NCI-H128 (cell line): ENCODE data around the gene FBLN1.
"Not testable (repeated sequence)": the region's sequence is repeated elsewhere in the genome, so short reads cannot be mapped to it uniquely, and the experiment has no call there.

Experiments
- DNase-seq: peaks from one replicate; lab custom pipeline; 2025; ENCODE audit not compliant: unreplicated experiment; lab: John Stamatoyannopoulos, UW

The FBLN1 gene

DNA sequence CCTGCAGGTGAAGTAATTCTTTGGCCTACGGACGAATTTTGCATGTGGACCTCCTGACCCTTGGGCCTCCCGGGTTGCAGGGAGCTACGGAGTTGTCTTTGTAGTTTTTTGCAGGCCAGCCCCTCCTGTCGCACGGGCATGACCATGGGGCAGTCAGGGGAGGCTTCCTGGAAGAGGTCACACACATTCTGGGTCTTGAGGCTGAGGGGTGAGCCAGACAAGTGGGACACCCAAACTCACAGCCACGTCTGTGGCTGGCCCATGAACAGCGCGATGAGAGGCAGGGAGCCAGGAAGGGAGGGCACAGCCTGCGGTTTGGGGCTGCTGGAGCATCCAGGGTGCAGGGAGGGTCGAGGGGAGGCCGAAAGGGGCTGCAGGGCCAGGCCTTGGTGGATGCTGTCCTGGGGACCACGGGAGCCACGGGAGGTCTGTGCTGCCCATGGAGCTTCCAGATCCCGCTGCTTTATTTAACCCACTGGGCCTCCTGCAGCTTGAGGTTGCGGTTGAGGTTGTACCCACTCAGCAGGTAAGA is 78.9 kb downstream of the FBLN1 start:
- DNase-seq = no peak

DNA sequence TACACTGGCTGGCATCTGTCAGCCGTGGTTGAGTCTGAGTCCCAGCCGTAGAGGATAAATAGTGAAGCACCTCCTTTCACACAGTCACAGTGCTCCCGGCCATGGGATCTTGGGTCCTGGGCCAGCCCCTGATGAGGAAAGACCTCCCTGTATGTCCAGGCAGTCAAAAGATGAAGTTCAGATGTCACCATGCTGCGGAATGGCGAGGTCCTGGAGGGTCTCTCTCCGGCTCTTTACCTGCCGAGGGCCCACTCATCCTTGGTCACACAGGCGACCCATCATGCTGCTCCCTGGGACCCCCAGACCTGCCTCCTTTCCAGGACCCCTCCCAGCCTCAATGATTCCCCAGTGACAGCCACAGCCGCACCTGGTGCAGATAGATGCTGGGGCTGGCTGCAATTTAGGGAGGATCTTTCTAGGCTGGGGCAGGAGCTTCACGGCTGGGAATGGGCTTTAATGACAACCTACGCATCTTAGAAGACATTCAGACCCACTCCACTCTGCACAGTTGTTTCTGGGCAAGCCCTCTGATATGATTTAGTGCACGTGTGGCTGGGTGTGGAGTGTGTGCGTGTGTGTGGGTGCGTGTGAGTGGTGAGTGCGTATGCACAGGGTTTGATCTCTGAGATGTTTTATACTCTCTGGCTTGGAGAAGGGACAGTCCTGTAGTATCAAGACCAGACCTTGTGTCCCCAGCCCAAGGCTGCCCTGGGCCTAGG is 79.7 kb downstream of the FBLN1 start:
- no peak for DNase-seq

DNA sequence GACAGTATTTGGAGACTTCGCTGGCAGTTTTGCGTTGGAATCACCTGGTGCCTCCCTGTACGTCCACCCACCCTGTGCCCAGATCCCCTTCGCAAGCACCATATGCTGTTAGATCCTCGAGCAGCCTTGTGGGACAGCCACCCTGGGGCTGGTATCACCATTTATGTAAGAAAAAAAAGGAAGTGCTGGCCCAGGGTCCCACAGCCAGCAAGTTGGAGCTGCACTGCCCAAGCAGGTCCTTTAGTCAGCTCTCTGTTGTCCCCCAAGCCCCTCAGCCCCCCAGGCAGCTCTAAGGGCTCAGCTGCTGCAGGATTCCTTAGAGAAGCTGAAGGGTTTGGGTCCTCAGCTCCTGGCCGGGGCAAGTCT is 80.3 kb downstream of the FBLN1 start:
- no peak for DNase-seq

DNA sequence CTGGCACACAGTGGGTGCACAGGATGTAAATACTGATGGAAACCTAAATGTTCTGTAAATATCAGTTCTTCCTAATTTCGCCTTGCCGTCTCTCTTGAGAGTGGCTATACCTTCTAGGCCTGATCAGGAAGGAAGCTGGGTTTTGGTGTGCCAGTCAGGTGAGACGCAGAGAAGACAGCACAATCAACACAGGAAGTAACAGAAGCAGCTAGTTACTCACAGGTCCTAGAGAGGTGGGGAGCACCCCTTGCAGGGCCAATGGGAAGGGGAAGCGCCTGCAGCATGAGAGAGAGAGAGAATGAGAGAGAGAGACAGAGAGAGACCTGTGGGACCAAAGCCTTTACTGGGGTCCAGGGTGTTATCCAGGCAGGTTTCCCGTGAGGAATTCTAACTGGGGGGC is 80.8 kb downstream of the FBLN1 start:
- no peak for DNase-seq

DNA sequence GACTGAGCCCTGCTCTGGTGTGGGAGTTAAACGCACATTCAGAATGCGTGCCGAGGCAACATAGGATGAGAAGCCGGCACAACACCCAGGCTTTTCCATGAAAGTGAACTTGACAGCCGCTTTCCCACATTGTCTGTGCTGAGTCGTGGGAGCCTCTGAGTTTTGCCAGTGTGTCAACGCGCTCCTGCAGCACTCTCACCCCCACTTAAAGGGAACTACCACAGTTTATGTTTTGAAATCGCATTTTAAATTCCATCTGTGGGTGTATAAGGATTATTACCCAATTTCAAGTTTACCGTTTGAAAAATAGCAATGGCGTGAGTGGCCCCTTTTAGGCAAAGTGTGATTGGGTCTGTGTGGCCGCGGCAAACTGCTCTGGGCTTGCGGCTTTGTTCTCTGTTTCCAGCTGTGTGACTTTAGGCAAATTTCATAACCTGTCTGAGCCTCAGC is 81.5 kb downstream of the FBLN1 start:
- DNase-seq = no peak

DNA sequence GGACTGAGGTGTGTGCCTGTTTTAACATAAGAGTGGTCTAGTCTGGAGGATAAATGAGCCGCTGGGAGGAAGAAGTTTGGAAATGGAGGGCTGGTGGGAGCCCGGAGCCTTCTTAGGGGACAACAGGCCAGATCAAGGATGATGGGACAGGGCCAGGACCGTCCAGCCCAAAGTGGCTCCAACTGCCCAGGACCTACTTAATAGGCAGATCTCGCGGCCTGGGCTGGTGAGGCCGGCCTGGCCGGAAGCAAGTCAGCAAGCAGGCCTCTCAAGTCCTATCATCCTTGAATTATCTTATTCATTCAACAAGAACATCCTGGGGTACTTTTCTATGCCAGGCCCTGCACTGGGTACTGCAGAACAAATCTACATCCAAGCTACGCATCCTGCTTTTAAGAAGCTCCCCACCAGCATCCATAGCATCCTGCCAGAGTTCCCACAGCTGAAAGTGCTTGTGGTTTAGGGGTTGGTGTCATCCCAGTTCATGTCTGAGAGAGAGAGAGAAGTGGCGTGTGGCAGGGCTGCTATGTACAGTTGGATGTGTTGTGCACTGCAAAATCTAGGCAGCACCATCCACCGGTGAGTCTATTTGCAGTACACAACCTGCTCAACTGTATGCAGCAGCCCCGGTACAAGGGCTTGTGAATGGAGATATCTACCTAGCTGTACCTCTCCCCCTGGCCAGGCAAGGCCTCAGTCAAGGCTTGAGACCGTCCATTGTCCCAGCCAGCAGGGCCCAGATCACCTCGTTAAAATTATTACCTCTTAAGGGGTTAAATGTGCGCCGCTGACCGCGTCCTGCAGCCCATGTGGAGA is 82.1 kb downstream of the FBLN1 start:
- DNase-seq = no peak

DNA sequence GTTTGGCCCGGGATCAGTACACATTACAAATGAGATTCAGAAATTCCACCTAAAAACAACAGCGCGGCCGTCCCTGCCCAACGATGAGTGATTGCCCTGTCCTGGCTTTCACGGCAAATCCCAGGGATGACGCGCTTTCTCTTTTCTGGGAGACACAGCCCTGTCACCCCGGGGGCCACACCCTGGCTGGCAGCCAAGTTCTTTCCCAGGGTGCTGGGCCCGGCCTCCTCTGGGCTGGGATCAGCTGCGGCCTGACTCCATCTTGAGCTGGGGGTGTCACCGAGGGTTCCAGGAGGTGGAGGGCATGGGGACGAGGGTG is 82.7 kb downstream of the FBLN1 start:
- no peak for DNase-seq

DNA sequence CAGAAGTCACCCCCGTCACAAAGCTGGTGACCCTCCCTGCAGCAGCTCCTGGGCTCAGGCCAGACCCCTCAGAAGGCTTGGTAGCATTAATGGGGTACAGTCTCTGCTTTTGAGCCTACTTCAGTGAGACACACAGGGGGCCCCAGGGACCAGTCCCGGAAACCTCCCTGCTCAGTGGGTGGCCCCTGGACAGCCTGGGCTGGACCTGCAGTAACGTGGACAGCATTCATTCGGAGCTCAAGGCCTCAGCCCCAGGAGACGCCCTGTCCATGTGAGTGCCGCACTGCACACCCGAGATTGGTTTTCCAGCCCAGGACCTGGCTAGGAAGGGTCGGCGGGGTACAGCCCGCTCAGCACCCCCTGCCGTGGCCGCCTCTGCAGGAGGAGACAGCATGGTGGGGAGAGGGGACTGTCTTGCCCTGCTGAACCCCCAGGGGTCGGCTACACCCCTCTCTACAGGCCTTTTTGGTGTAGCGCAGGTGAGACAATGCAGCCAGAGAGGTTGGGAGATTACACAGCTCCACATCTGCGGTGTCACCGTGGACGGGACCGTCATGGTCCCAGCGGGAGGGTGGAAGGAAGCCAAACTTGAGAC is 83.4 kb downstream of the FBLN1 start:
- no peak for DNase-seq

DNA sequence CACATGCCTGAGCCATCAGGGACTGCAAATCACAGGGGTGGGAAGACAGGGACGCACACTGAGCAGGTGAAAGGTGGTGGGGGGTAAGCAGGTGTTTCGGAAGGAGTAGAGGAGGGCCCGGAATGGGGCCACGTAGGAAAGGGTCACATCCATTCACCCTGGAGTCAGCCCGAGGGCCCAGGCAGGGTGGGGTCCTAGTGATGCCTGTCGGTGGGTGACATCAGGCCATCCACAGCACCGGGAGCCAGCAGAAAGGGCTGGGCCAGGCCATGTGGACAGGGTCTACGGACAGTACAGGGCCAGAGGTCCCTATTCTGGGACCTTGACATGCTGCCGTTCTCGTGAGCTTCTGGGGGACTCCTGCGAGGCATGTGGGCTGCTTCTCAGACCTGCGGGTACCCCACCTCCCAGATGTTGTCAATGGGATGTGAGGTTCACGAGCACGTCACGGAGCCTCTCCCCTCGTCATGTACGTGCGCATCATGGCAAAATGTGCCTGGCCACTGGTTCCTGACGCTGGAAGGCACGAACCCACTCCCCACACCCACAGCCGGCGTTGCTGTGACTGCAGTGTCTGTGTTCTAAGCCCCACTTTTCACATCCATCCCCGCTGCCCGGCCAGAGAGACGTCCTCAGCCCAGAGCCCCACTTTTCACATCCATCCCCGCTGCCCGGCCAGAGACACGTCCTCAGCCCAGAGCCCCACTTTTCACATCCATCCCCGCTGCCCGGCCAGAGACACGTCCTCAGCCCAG is 84.1 kb downstream of the FBLN1 start:
- no peak for DNase-seq

DNA sequence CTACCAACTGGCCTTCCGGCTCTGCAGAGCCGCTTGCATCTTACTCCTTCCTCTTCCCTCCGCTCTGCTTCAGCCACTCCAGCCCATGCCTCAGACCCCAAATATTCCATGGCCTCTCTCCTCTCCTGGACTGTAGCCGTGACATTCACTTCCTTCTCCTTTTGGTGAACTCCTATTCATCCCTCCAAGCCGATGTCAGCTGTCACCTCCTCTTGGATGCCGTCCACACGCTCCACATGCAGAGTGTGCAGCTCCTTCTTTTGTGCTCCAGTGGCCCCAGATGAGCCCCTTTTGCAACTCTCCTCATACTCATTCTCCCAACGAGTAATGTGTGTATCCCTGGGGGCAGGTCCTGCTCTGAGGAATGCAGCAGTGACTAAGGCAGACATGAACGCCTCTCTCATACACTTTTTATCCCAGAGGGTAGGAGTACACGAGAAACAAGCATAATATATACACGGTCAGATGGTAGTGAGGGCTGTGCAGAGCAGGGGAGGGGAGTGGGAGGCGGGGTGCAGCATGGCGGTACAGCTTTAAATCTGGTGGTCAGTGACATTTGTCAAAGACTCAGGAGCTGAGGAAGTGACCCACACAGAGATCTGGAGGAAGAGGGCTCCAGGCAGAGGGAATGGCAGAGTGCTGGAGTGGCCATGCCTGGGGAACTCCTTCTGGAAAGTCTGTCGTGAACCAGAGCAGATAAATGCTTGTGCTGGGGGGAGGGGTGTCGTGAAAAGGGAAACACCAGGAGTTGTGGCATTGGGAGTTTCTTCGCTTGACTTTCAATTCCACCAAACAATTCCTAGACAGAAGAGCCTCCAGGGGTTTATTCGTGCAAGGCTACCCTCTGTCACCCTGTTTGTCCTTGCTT is 85.2 kb downstream of the FBLN1 start:
- no peak for DNase-seq

DNA sequence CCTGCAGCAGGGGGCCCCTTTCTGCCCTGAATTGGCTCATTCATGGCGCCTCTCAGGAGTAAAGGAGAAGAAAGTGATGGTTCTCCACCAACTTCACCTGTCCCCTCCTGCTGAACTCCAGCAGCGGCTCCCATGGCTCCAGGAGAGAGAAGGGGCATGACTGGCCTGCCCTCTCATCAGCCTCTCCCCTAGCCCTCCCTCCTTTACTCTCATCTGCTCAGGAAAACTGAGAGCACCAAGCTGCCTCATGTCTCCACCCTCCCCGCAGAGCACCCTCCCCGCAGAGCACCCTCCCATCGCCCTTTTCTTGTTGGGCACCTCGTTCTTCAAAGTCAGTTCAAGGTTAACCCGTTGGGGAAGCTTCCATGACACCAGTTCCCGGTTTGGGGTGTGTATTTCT is 86.9 kb downstream of the FBLN1 start:
- DNase-seq = no peak

DNA sequence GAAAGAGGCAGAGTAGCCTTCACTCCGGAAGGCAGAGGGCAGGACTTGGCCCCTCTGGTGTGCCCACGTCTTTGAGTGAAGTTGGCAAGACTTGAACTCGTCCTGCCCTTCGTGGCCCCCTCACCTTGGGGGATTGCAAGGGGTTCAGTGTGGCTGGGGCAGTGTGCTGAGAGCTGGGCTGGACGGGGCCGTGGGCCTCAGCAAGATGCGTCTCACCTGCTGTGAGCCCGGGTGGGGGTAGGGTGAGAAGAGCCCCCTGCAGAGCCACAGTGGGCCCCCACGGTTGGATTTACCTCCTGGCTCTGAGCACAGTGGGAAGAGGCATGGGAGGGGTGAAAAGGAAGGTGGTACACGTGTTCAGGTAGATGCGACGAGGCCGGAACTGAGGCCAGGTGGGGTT is 87.6 kb downstream of the FBLN1 start:
- DNase-seq = no peak

DNA sequence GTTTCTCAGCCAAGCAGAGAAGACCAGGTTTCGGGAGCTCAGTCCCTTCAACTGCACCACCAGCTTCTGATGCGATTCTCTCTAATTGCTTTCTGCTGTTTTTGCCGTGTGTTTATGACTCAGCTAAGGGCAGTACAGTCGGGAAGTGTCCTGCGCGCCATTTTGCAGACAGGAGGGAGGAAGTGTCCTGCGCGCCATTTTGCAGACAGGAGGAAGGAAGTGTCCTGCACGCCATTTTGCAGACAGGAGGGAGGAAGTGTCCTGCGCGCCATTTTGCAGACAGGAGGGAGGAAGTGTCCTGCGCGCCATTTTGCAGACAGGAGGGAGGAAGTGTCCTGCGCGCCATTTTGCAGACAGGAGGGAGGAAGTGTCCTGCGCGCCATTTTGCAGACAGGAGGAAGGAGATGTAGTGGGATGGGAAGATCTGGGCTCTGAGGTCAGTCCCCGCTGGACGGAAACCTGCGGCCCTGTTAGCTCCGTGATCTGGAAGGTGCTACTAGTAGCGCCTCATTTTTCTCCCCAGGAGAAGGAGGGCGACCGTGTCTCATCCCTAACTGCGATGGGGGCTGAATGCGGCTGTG is 89.0 kb downstream of the FBLN1 start:
- DNase-seq = not testable (repeated sequence)

DNA sequence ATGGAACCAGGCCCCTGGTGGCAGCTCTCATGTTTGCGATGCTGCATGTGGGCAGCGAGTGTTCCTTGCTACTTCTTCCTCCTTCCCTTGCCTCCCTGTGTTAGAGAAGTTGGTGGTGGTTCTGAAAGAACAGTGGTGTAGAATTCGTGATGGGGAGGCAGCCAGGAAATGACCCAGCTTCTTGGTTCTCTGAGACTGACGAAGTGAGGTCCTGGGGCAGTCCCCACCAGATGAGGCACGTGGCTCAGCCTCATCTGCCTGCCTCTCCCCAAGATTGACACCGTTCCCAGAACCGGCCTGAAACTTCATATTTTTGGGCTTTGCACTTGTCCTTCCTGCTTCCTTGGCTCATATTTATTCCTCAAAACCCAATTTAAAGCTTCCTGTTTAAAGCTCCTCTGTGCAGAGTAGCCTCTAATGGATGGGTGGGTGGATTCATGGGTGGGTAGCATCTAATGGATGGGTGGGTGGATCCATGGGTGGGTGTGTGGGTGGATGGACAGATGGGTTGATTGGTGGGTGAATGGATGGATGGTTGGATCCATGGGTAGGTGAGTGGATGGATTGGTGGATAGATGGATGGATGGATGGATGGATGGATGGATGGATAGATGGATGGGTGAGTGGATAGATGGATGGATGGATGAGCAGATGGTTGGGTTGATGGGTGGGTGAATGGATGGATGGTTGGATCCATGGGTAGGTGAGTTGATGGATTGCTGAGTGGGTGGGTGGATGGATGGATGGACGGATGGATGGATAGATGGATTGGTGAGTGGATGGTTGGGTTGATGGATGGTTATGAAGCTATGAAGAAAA is 91.6 kb downstream of the FBLN1 start:
- DNase-seq = no peak

DNA sequence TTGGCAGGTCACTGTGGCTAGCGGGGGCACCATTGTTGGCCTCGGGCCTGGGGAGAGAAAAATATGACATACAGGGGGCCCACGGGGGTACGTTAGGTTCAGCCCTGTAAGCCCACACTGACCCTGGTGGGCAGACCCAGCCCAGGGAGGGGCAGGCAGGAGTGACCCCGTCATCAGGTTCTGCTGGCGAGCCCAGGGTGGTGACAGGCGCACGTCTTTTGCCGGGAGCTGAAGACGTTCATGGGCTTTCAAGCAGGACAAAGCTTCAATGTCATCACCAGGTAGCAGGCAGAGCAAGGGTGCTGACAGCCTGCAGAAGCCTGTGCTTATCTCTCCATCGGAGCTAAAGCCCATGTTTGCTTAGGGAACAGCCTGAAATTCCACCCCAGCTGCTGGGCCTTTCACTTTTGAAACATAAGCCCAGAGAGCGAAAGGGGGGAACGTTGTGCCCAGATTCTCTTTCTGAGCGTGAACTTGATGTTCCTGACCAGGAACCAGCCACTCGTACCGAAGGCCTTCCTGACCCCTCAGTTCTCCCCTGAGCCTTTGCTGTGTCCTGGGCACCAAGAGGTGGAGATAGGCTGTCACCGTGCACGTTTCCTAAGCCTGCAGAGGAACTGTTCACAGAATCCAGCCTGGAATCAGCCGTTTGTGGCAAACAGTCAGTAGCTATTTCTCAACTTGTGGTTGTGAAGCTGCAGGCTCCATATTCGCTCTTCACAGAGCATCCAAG is 94.9 kb downstream of the FBLN1 start:
- no peak for DNase-seq

DNA sequence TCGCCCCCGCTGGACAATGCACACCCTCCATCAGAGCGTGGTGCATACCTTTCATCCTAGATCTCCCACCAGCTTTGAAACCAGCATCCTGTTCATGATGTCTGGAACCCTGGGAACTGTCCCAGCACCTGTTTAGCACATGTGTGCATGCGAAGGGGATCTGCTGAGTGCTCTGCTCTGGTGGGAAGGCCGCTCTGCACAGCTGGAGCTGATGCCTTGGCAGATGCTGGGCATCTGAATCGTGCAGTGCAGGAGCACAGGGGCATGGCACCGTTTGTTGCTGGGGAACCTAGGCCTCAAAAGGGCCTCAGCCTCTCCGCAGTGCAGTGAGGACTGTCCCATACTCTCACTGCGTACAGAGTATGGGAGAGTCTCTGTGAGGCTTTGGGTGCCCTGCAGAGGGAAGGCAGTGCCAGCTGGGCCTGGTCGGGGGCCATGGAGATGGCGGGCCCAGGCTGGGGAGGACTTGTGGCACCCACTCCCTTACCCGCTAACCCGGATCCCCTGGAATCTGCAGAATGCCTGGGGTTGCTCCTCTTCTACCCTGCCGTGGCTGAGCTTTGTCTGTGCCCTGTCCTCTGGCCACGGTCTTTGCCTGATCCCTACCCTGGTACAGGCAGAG is 96.0 kb downstream of the FBLN1 start:
- DNase-seq = no peak

DNA sequence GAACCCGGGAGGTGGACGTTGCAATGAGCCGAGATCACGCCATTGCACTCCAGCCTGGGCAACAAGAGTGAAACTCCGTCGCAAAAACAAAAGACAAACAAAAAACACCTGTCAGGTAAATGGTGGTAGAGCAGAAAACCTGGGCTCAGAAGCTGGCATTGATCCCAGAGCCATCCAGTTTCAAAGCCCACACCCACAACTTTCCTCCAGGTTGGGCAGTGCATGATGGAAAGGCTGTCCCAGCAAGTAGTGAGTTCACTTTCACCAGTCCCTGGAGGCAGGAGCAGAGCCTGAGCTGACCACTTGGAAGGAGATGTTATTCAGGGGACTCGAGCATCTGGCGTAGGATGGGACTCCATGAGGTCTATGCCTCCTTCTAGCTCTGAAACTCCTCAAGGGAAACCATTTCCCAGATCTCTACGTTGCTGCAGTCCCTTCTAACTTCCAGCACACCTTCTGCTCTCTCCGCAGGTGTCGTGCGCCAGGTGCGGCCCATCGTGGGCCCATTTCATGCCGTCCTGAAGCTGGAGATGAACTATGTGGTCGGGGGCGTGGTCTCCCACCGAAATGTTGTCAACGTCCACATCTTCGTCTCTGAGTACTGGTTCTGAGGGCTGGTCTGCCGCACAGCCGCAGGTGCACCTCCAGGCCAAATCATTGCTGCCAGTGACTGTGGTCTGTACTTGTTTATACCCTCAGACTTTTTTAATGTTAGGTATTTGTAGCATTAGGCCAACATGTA is 97.3 kb downstream of the FBLN1 start:
- no peak for DNase-seq
